Measurements from ENCODE around the gene TBRG4.

Gene TBRG4

GRCh38 chr7:45073031-45073785, 38.3 kb downstream of the TBRG4 start:
- no peak for DNase-seq

GRCh38 chr7:45072131-45073030, 39.1 kb downstream of the TBRG4 start:
- no peak for DNase-seq

- DNase-seq = no peak
These were observed 40.0 kb downstream of the TBRG4 start for GRCh38 chr7:45071528-45071927.

GRCh38 chr7:45070254-45070642, 41.2 kb downstream of the TBRG4 start:
- no peak for DNase-seq

GRCh38 chr7:45069444-45070253, 41.8 kb downstream of the TBRG4 start:
- DNase-seq = no peak

- no peak for DNase-seq
These were observed 43.1 kb downstream of the TBRG4 start for GRCh38 chr7:45068236-45069023.

GRCh38 chr7:45067582-45067981, 43.9 kb downstream of the TBRG4 start:
- no peak for DNase-seq

GRCh38 chr7:45066409-45066808, 45.1 kb downstream of the TBRG4 start:
- DNase-seq = no peak

GRCh38 chr7:45065031-45065995, 46.2 kb downstream of the TBRG4 start:
- no peak for DNase-seq

- DNase-seq = no peak
These were observed 47.3 kb downstream of the TBRG4 start for GRCh38 chr7:45064047-45064725.

GRCh38 chr7:45061806-45062425, 49.6 kb downstream of the TBRG4 start:
- DNase-seq = no peak

GRCh38 chr7:45061352-45061751, 50.1 kb downstream of the TBRG4 start:
- DNase-seq = no peak

GRCh38 chr7:45060295-45060694, 51.2 kb downstream of the TBRG4 start:
- no peak for DNase-seq

GRCh38 chr7:45057878-45058277, 53.6 kb downstream of the TBRG4 start:
- DNase-seq = no peak

- no peak for DNase-seq
These were observed 55.8 kb downstream of the TBRG4 start for GRCh38 chr7:45055594-45056219.

GRCh38 chr7:45055016-45055415, 56.5 kb downstream of the TBRG4 start:
- DNase-seq = no peak

- no peak for DNase-seq
These were observed 57.1 kb downstream of the TBRG4 start for GRCh38 chr7:45054442-45054841.

GRCh38 chr7:45053941-45054340, 57.6 kb downstream of the TBRG4 start:
- no peak for DNase-seq

- DNase-seq = no peak
These were observed 58.1 kb downstream of the TBRG4 start for GRCh38 chr7:45053401-45053800.

GRCh38 chr7:45052011-45052410, 59.5 kb downstream of the TBRG4 start:
- DNase-seq = peak; percentile 24 to 54
